ENCODE results near the gene PRRG2. TPM values are rescaled to one million over a fixed set of nuclear protein-coding genes. Genes with fewer than 3 reads are reported as not detected.

The PRRG2 gene
- total and polyA plus RNA-seq, 2 of the 13 experiments (the other 11 are each of a cell fraction or from before 2014, with no cell fraction given) = 0.66 to 0.82 TPM

GRCh38 chr19:49579947-49580263 lies 1.2 kb upstream of the PRRG2 start (continued):
- TF ChIP-seq, protein P1, sequence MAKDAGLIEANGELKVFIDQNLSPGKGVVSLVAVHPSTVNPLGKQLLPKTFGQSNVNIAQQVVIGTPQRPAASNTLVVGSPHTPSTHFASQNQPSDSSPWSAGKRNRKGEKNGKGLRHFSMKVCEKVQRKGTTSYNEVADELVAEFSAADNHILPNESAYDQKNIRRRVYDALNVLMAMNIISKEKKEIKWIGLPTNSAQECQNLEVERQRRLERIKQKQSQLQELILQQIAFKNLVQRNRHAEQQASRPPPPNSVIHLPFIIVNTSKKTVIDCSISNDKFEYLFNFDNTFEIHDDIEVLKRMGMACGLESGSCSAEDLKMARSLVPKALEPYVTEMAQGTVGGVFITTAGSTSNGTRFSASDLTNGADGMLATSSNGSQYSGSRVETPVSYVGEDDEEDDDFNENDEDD (CRISPR knock-in tag; IDR thresholded peaks at IDR 0.05; ENCODE audit: borderline replicate concordance) = no peak
- TF ChIP-seq, protein P2, sequence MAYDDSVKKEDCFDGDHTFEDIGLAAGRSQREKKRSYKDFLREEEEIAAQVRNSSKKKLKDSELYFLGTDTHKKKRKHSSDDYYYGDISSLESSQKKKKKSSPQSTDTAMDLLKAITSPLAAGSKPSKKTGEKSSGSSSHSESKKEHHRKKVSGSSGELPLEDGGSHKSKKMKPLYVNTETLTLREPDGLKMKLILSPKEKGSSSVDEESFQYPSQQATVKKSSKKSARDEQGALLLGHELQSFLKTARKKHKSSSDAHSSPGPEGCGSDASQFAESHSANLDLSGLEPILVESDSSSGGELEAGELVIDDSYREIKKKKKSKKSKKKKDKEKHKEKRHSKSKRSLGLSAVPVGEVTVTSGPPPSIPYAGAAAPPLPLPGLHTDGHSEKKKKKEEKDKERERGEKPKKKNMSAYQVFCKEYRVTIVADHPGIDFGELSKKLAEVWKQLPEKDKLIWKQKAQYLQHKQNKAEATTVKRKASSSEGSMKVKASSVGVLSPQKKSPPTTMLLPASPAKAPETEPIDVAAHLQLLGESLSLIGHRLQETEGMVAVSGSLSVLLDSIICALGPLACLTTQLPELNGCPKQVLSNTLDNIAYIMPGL (CRISPR knock-in tag; IDR thresholded peaks at IDR 0.05; ENCODE audit: borderline replicate concordance in 1 of 2, low read depth in 1 of 2) = 0 out of 4 replicates have a peak, but pooled peaks of 1 of the 2 experiments have one; percentile 3
- TF ChIP-seq ZNF773 (CRISPR knock-in tag; IDR thresholded peaks at IDR 0.05; ENCODE audit: borderline replicate concordance) (0 out of 2 replicates have a peak, but pooled peaks have one; percentile 34), ZNF354B (CRISPR knock-in tag; IDR thresholded peaks at IDR 0.05) (peak; percentile 25; the same call in 1 of the 2 replicates), ZNF891 (CRISPR knock-in tag; IDR thresholded peaks at IDR 0.05) (0 out of 2 replicates have a peak, but pooled peaks have one; percentile 81)
- TF ChIP-seq, protein P3, sequence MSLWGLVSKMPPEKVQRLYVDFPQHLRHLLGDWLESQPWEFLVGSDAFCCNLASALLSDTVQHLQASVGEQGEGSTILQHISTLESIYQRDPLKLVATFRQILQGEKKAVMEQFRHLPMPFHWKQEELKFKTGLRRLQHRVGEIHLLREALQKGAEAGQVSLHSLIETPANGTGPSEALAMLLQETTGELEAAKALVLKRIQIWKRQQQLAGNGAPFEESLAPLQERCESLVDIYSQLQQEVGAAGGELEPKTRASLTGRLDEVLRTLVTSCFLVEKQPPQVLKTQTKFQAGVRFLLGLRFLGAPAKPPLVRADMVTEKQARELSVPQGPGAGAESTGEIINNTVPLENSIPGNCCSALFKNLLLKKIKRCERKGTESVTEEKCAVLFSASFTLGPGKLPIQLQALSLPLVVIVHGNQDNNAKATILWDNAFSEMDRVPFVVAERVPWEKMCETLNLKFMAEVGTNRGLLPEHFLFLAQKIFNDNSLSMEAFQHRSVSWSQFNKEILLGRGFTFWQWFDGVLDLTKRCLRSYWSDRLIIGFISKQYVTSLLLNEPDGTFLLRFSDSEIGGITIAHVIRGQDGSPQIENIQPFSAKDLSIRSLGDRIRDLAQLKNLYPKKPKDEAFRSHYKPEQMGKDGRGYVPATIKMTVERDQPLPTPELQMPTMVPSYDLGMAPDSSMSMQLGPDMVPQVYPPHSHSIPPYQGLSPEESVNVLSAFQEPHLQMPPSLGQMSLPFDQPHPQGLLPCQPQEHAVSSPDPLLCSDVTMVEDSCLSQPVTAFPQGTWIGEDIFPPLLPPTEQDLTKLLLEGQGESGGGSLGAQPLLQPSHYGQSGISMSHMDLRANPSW (CRISPR knock-in tag; IDR thresholded peaks at IDR 0.05; ENCODE audit: borderline replicate concordance) = 0 out of 2 replicates have a peak, but pooled peaks have one; percentile 31

All from HepG2 (cell line).